GM23338 (cell line): ENCODE measurements around the gene GRID1. TPM values are rescaled to one million over a fixed set of nuclear protein-coding genes. Genes with fewer than 3 reads are reported as not detected.

Experiments used
- ATAC-seq: fragments of 200-7000 bp; cut with Tn5 transposase; 3 replicates; pipeline ENCODE4 v1.9.1; 2020
- DNase-seq: peaks from one replicate; pipeline ENCODE4 v3.0.0-alpha.2; 2015; ENCODE audit warnings: low spot score
- H2AFZ ChIP-seq: fragments of 200-600 bp; sonication (generic); 2 replicates; pipeline ENCODE4 v1.8.0; 2016; ENCODE audit warnings: antibody characterized with exemption, mild to moderate bottlenecking, moderate library complexity
- H3F3A ChIP-seq: fragments of 200-600 bp; sonication (generic); replicated peaks from 2 replicates; pipeline ENCODE4 v1.8.0; 2017; ENCODE audit warnings: antibody characterized with exemption, mixed run types, low read depth
- H3K27ac ChIP-seq: fragments of 200-600 bp; sonication (generic); 2 replicates; pipeline ENCODE4 v1.6.1; 2016; ENCODE audit warnings: low read depth
- H3K27me3 ChIP-seq: fragments of 200-600 bp; sonication (generic); 2 replicates; pipeline ENCODE4 v1.8.0; 2016; ENCODE audit warnings: mild to moderate bottlenecking, mixed run types, moderate library complexity; ENCODE audit not compliant: insufficient read depth
- H3K36me3 ChIP-seq: fragments of 200-600 bp; sonication (generic); 2 replicates; pipeline ENCODE4 v1.8.0; 2016; ENCODE audit warnings: mild to moderate bottlenecking; ENCODE audit not compliant: insufficient read depth
- H3K4me1 ChIP-seq: fragments of 200-600 bp; sonication (generic); 2 replicates; pipeline ENCODE4 v1.8.0; 2016; ENCODE audit warnings: mild to moderate bottlenecking, moderate library complexity; ENCODE audit not compliant: insufficient read depth
- H3K4me2 ChIP-seq: fragments of 200-600 bp; sonication (generic); 2 replicates; pipeline ENCODE4 v1.7.1; 2017; ENCODE audit warnings: mixed run types
- H3K4me3 ChIP-seq: fragments of 200-600 bp; sonication (generic); 2 replicates; pipeline ENCODE4 v1.6.1; 2016; ENCODE audit warnings: mixed run types
- H3K79me2 ChIP-seq: fragments of 200-600 bp; sonication (generic); replicated peaks from 2 replicates; pipeline ENCODE4 v1.8.0; 2017; ENCODE audit warnings: mild to moderate bottlenecking; ENCODE audit not compliant: insufficient read depth
- H3K9me2 ChIP-seq: fragments of 200-600 bp; sonication (generic); 2 replicates; pipeline ENCODE4 v1.8.0; 2017; ENCODE audit not compliant: insufficient read depth
- H4K20me1 ChIP-seq: fragments of 200-600 bp; sonication (generic); replicated peaks from 2 replicates; pipeline ENCODE4 v1.8.0; 2017; ENCODE audit warnings: mild to moderate bottlenecking; ENCODE audit not compliant: insufficient read depth
- H3K27ac Mint-ChIP-seq: 2 replicates; pipeline ENCODE4 v1.8.0; 2020; ENCODE audit warnings: inconsistent platforms, mild to moderate bottlenecking, moderate library complexity, mixed read lengths
- H3K27me3 Mint-ChIP-seq: 3 replicates; pipeline ENCODE4 v1.8.0; 2022; ENCODE audit warnings: low read depth, mild to moderate bottlenecking, moderate library complexity, mixed read lengths, inconsistent platforms; ENCODE audit not compliant: insufficient read depth, poor library complexity
- H3K36me3 Mint-ChIP-seq: 3 replicates; pipeline ENCODE4 v1.8.0; 2021; ENCODE audit warnings: low read depth, mild to moderate bottlenecking, inconsistent platforms, moderate library complexity, mixed read lengths
- H3K4me1 Mint-ChIP-seq: 3 replicates; pipeline ENCODE4 v1.8.0; 2020; ENCODE audit warnings: mild to moderate bottlenecking, inconsistent platforms, mixed read lengths
- H3K4me3 Mint-ChIP-seq: 3 replicates; pipeline ENCODE4 v1.8.0; 2021; ENCODE audit warnings: moderate library complexity, mild to moderate bottlenecking, inconsistent platforms, mixed read lengths
- H3K9me3 Mint-ChIP-seq: 3 replicates; pipeline ENCODE4 v1.8.0; 2020; ENCODE audit warnings: moderate library complexity, mild to moderate bottlenecking, inconsistent platforms, mixed read lengths
- CREB1 ChIP-seq: fragments of 250-450 bp; sonication (Bioruptor Pico); IDR thresholded peaks from 2 replicates; pipeline ENCODE4 v1.5.0; 2020; ENCODE audit warnings: low read depth, mild to moderate bottlenecking, moderate library complexity
- EZH2 ChIP-seq: fragments of 200-600 bp; sonication (generic); IDR thresholded peaks from one replicate; pipeline ENCODE4 v1.8.0; 2017; ENCODE audit warnings: antibody characterized with exemption, mild to moderate bottlenecking, low read depth; ENCODE audit not compliant: unreplicated experiment
- EZH2phosphoT487 ChIP-seq: fragments of 200-600 bp; sonication (generic); IDR thresholded peaks from one replicate; pipeline ENCODE4 v1.8.1; 2018; ENCODE audit warnings: antibody characterized with exemption; ENCODE audit not compliant: unreplicated experiment
- JUNB ChIP-seq: IDR thresholded peaks from one replicate; pipeline ENCODE4 v1.6.1; 2016; ENCODE audit warnings: antibody characterized with exemption; ENCODE audit not compliant: unreplicated experiment
- NANOG ChIP-seq: IDR thresholded peaks from 2 replicates; pipeline ENCODE4 v1.6.1; 2016; ENCODE audit warnings: antibody characterized with exemption, borderline replicate concordance
- POLR2AphosphoS5 ChIP-seq: IDR thresholded peaks from 2 replicates; pipeline ENCODE4 v1.6.1; 2016; ENCODE audit warnings: antibody characterized with exemption, low read depth
- STAT1 ChIP-seq: IDR thresholded peaks from one replicate; pipeline ENCODE4 v1.6.1; 2016; ENCODE audit warnings: antibody characterized with exemption; ENCODE audit not compliant: unreplicated experiment
- ZNF114 ChIP-seq: fragments of 250-450 bp; sonication (Bioruptor Pico); IDR thresholded peaks from 2 replicates; pipeline ENCODE4 v1.5.0; 2020; ENCODE audit warnings: mild to moderate bottlenecking, moderate library complexity
- ZNF331 ChIP-seq: fragments of 250-450 bp; sonication (Bioruptor Pico); IDR thresholded peaks from 2 replicates; pipeline ENCODE4 v1.5.0; 2020; ENCODE audit warnings: low read depth, mild to moderate bottlenecking, moderate library complexity
- polyA plus RNA-seq: library from polyadenylated mRNA; unstranded; fragments of >200 nt; fragmentation: Nextera tagmentation; extraction: Ambion mirVana; gene quantifications from 2 replicates; pipeline ENCODE4 v1.2.1, GENCODE V29; 2016
- total RNA-seq: library from RNA; depleted of rRNA; stranded (reverse); fragments of >200 nt; shearing (Covaris generic); gene quantifications from 2 replicates; pipeline ENCODE4 v1.2.3, GENCODE V29; 2014
- TF ChIP-seq, protein P1 (sequence below): IDR thresholded peaks from 2 replicates; pipeline ENCODE4 v1.6.1; 2016; ENCODE audit warnings: antibody characterized with exemption
- TF ChIP-seq, protein P2 (sequence below): fragments of 250-450 bp; sonication (Bioruptor Pico); IDR thresholded peaks from 2 replicates; pipeline ENCODE4 v1.5.0; 2020; ENCODE audit warnings: mild to moderate bottlenecking, moderate library complexity
- TF ChIP-seq, protein P3 (sequence below), 2 experiments: fragments of 200-600 bp in 1 of 2; sonication (generic) in 1 of 2; conservative IDR thresholded peaks; 2 replicates each; pipeline versions ENCODE4 v1.5.1 to v1.6.1; 2016 to 2017; ENCODE audit warnings: antibody characterized with exemption in 2 of 2, low read depth in 2 of 2, mild to moderate bottlenecking in 2 of 2, moderate library complexity in 1 of 2
- TF ChIP-seq, protein P4 (sequence below): IDR thresholded peaks from one replicate; pipeline ENCODE4 v1.6.1; 2018; ENCODE audit warnings: antibody characterized with exemption; ENCODE audit not compliant: unreplicated experiment

Gene GRID1
- total and polyA plus RNA-seq, 2 experiments from 2014 or later = 0.14 to 0.15 TPM

DNA sequence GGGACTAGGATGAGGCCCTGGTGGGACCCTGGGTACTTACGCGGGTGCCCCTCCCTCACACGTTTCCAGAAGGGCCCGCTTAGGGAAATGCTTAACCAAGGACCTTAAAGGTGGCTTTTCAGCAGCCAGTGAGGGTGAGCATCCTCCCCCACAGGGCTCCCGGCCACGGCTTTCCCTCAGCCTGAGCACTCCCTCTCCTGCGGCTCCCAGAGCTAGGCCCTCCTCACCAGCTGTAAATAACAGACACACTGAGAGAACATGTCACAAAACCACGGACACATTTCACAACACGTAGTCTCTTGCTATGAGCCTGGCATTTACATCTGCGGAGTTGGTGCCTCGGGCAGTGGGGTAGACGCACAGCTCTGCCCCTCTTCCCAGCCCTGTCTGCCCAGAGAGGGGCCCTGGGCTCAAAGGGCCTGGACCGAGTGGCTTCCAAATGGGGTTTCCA, 25.2 kb downstream of the GRID1 start:
- H3K4me1 Mint-ChIP-seq = peaks cover 22% of the 10 kb centered on the region
- 0 out of 2 replicates have a peak overlapping the region, but pooled peaks have one; percentile 43 for H3K4me2 ChIP-seq
- no peak overlapping the region for H3K4me3 ChIP-seq
- H3K36me3 Mint-ChIP-seq = no peaks in the 10 kb centered on the region
- DNase-seq (peak; percentile 14), ATAC-seq (peak; percentile 41)
- no peak overlapping the region for H3K27ac ChIP-seq
- H3K79me2 ChIP-seq = no peaks in the 10 kb centered on the region
- peaks cover 5% of the 10 kb centered on the region; the same call in 2 of the 3 replicates for H3K9me3 Mint-ChIP-seq
- no peaks in the 10 kb centered on the region for H3F3A ChIP-seq
- peak overlapping the region; percentile 69 for H2AFZ ChIP-seq
- no peaks in the 10 kb centered on the region for H3K27me3 ChIP-seq
- peaks cover 16% of the 10 kb centered on the region for H3K27me3 Mint-ChIP-seq
- no peak overlapping the region for H3K4me3 Mint-ChIP-seq
- no peaks in the 10 kb centered on the region for H3K36me3 ChIP-seq
- H3K9me2 ChIP-seq = no peaks in the 10 kb centered on the region
- no peak overlapping the region for H3K27ac Mint-ChIP-seq
- no peak for TF ChIP-seq STAT1
- TF ChIP-seq, protein P1, sequence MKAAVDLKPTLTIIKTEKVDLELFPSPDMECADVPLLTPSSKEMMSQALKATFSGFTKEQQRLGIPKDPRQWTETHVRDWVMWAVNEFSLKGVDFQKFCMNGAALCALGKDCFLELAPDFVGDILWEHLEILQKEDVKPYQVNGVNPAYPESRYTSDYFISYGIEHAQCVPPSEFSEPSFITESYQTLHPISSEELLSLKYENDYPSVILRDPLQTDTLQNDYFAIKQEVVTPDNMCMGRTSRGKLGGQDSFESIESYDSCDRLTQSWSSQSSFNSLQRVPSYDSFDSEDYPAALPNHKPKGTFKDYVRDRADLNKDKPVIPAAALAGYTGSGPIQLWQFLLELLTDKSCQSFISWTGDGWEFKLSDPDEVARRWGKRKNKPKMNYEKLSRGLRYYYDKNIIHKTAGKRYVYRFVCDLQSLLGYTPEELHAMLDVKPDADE = no peak
- no peak for TF ChIP-seq CREB1
- TF ChIP-seq ZNF114 (CRISPR knock-in tag) = no peak
- TF ChIP-seq EZH2 = no peak
- TF ChIP-seq NANOG = no peak
- TF ChIP-seq ZNF331 = no peak
- TF ChIP-seq, protein P2, sequence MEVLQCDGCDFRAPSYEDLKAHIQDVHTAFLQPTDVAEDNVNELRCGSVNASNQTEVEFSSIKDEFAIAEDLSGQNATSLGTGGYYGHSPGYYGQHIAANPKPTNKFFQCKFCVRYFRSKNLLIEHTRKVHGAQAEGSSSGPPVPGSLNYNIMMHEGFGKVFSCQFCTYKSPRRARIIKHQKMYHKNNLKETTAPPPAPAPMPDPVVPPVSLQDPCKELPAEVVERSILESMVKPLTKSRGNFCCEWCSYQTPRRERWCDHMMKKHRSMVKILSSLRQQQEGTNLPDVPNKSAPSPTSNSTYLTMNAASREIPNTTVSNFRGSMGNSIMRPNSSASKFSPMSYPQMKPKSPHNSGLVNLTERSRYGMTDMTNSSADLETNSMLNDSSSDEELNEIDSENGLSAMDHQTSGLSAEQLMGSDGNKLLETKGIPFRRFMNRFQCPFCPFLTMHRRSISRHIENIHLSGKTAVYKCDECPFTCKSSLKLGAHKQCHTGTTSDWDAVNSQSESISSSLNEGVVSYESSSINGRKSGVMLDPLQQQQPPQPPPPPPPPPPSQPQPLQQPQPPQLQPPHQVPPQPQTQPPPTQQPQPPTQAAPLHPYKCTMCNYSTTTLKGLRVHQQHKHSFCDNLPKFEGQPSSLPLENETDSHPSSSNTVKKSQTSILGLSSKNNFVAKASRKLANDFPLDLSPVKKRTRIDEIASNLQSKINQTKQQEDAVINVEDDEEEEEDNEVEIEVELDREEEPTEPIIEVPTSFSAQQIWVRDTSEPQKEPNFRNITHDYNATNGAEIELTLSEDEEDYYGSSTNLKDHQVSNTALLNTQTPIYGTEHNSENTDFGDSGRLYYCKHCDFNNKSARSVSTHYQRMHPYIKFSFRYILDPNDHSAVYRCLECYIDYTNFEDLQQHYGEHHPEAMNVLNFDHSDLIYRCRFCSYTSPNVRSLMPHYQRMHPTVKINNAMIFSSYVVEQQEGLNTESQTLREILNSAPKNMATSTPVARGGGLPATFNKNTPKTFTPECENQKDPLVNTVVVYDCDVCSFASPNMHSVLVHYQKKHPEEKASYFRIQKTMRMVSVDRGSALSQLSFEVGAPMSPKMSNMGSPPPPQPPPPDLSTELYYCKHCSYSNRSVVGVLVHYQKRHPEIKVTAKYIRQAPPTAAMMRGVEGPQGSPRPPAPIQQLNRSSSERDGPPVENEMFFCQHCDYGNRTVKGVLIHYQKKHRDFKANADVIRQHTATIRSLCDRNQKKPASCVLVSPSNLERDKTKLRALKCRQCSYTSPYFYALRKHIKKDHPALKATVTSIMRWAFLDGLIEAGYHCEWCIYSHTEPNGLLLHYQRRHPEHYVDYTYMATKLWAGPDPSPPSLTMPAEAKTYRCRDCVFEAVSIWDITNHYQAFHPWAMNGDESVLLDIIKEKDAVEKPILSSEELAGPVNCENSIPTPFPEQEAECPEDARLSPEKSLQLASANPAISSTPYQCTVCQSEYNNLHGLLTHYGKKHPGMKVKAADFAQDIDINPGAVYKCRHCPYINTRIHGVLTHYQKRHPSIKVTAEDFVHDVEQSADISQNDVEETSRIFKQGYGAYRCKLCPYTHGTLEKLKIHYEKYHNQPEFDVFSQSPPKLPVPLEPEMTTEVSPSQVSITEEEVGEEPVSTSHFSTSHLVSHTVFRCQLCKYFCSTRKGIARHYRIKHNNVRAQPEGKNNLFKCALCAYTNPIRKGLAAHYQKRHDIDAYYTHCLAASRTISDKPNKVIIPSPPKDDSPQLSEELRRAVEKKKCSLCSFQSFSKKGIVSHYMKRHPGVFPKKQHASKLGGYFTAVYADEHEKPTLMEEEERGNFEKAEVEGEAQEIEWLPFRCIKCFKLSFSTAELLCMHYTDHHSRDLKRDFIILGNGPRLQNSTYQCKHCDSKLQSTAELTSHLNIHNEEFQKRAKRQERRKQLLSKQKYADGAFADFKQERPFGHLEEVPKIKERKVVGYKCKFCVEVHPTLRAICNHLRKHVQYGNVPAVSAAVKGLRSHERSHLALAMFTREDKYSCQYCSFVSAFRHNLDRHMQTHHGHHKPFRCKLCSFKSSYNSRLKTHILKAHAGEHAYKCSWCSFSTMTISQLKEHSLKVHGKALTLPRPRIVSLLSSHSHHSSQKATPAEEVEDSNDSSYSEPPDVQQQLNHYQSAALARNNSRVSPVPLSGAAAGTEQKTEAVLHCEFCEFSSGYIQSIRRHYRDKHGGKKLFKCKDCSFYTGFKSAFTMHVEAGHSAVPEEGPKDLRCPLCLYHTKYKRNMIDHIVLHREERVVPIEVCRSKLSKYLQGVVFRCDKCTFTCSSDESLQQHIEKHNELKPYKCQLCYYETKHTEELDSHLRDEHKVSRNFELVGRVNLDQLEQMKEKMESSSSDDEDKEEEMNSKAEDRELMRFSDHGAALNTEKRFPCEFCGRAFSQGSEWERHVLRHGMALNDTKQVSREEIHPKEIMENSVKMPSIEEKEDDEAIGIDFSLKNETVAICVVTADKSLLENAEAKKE (CRISPR knock-in tag) = no peak
- TF ChIP-seq EZH2phosphoT487 = no peak
- TF ChIP-seq POLR2AphosphoS5 = no peak
- TF ChIP-seq, protein P3, sequence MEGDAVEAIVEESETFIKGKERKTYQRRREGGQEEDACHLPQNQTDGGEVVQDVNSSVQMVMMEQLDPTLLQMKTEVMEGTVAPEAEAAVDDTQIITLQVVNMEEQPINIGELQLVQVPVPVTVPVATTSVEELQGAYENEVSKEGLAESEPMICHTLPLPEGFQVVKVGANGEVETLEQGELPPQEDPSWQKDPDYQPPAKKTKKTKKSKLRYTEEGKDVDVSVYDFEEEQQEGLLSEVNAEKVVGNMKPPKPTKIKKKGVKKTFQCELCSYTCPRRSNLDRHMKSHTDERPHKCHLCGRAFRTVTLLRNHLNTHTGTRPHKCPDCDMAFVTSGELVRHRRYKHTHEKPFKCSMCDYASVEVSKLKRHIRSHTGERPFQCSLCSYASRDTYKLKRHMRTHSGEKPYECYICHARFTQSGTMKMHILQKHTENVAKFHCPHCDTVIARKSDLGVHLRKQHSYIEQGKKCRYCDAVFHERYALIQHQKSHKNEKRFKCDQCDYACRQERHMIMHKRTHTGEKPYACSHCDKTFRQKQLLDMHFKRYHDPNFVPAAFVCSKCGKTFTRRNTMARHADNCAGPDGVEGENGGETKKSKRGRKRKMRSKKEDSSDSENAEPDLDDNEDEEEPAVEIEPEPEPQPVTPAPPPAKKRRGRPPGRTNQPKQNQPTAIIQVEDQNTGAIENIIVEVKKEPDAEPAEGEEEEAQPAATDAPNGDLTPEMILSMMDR (conservative IDR thresholded peaks at IDR 0.05; ENCODE audit: low read depth in 2 of 2) = no peak
- no peak for TF ChIP-seq JUNB
- TF ChIP-seq, protein P4, sequence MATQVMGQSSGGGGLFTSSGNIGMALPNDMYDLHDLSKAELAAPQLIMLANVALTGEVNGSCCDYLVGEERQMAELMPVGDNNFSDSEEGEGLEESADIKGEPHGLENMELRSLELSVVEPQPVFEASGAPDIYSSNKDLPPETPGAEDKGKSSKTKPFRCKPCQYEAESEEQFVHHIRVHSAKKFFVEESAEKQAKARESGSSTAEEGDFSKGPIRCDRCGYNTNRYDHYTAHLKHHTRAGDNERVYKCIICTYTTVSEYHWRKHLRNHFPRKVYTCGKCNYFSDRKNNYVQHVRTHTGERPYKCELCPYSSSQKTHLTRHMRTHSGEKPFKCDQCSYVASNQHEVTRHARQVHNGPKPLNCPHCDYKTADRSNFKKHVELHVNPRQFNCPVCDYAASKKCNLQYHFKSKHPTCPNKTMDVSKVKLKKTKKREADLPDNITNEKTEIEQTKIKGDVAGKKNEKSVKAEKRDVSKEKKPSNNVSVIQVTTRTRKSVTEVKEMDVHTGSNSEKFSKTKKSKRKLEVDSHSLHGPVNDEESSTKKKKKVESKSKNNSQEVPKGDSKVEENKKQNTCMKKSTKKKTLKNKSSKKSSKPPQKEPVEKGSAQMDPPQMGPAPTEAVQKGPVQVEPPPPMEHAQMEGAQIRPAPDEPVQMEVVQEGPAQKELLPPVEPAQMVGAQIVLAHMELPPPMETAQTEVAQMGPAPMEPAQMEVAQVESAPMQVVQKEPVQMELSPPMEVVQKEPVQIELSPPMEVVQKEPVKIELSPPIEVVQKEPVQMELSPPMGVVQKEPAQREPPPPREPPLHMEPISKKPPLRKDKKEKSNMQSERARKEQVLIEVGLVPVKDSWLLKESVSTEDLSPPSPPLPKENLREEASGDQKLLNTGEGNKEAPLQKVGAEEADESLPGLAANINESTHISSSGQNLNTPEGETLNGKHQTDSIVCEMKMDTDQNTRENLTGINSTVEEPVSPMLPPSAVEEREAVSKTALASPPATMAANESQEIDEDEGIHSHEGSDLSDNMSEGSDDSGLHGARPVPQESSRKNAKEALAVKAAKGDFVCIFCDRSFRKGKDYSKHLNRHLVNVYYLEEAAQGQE = no peak
- peaks cover 13% of the 10 kb centered on the region for H3K4me1 ChIP-seq
- no peaks in the 10 kb centered on the region for H4K20me1 ChIP-seq
